ENCODE results near the gene CES2. TPM values are rescaled to one million over a fixed set of nuclear protein-coding genes. Genes with fewer than 3 reads are reported as not detected.

CES2 gene
- total RNA-seq, 1 experiment from 2014 or later, result 35.4 TPM

GRCh38 chr16:66934138-66934838 lies 1.0 kb upstream of the CES2 start, which contains the start of gene CIAO2B:
CIAO2B (minus strand) TSS chr16:66934402; CDS start chr16:66934364, 38 bp downstream.
- peak; percentile 66 for DNase-seq (ENCODE audit: low read depth, low spot score)
- peak; percentile 75; the same call in 1 of the 2 replicates for TF ChIP-seq SIN3A (IDR thresholded peaks at IDR 0.05; ENCODE audit: low read depth)
- no peak for TF ChIP-seq FOSL1 (IDR thresholded peaks at IDR 0.05; ENCODE audit: low read depth)
- no peak for TF ChIP-seq ZNF274 (IDR thresholded peaks at IDR 0.05; ENCODE audit: low read depth, low read length)
- TF ChIP-seq CTCF (IDR thresholded peaks at IDR 0.05 in 2 of 3, conservative IDR thresholded peaks at IDR 0.05 in 1 of 3; ENCODE audit: borderline replicate concordance in 1 of 3, insufficient read depth in 1 of 3, low read depth in 2 of 3, low read length in 2 of 3), result no peak
- no peak for TF ChIP-seq CEBPB (IDR thresholded peaks at IDR 0.05; ENCODE audit: low read depth)
- TF ChIP-seq MAX (IDR thresholded peaks at IDR 0.05), result peak; percentile 89
- TF ChIP-seq POLR2AphosphoS5 (IDR thresholded peaks at IDR 0.05; ENCODE audit: low read depth, low read length), result peak; percentile 87
- TF ChIP-seq ATF3 (IDR thresholded peaks at IDR 0.05), result no peak
- TF ChIP-seq REST (IDR thresholded peaks at IDR 0.05; ENCODE audit: low read depth), result no peak
- TF ChIP-seq ZFX (IDR thresholded peaks at IDR 0.05), result peak; percentile 84
- TF ChIP-seq EZH2phosphoT487 (IDR thresholded peaks at IDR 0.05; ENCODE audit: borderline replicate concordance), result no peak
- TF ChIP-seq CBX3 (IDR thresholded peaks at IDR 0.05; ENCODE audit: low read depth), result no peak
- TF ChIP-seq ZBTB33 (IDR thresholded peaks at IDR 0.05; ENCODE audit: extremely low read depth, insufficient replicate concordance, low read length), result peak; percentile 87
- TF ChIP-seq SP1 (IDR thresholded peaks at IDR 0.05; ENCODE audit: low read depth), result peak; percentile 88
- no peak for TF ChIP-seq RAD21 (IDR thresholded peaks at IDR 0.05; ENCODE audit: low read depth)
- no peak; the same call in 1 of the 2 replicates for TF ChIP-seq ELF1 (IDR thresholded peaks at IDR 0.05; ENCODE audit: borderline replicate concordance, low read depth)
- TF ChIP-seq SRF (IDR thresholded peaks at IDR 0.05; ENCODE audit: low read depth), result no peak
- no peak for TF ChIP-seq EZH2 (IDR thresholded peaks at IDR 0.05)
- peak; percentile 71 for TF ChIP-seq YY1 (IDR thresholded peaks at IDR 0.05; ENCODE audit: extremely low read depth, insufficient replicate concordance, low read depth, low read length)
- peak; percentile 86 for TF ChIP-seq POLR2A (IDR thresholded peaks at IDR 0.05; ENCODE audit: borderline replicate concordance, extremely low read depth, insufficient read depth, insufficient read length)

More at GRCh38 chr16:66934138-66934838, 1.0 kb upstream of the CES2 start, which contains the start of gene CIAO2B:
- BruUV-seq (replicated peaks), result TSS peak; percentile 68
- Histone ChIP-seq H3K4me3 (replicated peaks in 1 of 2; ENCODE audit: low read depth in 1 of 2, low read length in 2 of 2) (peak within 1 kb of the TSS; percentile 99), H3K9me2 (ENCODE audit: insufficient read depth) (no peaks in the 10 kb centered on the region), H3K4me2 (ENCODE audit: low read length) (peak within 1 kb of the TSS; percentile 97), H4K20me1 (ENCODE audit: insufficient read depth) (no peaks in the 10 kb centered on the region), H3K4me1 (ENCODE audit: control insufficient read depth in 1 of 2, insufficient read depth in 2 of 2, low read length in 2 of 2) (peaks cover 0 to 29% of the 10 kb centered on the region in 2 experiments; a peak in 3 of 4 replicates), H3K27ac (ENCODE audit: low read depth, low read length) (peak within 1 kb of the TSS; percentile 95), H3K9me3 (ENCODE audit: control insufficient read depth in 1 of 2, insufficient read depth in 1 of 2, low read depth in 1 of 2, low read length in 2 of 2) (no peaks in the 10 kb centered on the region), H2AFZ (ENCODE audit: low read depth, low read length, poor library complexity, severe bottlenecking) (no peak within 1 kb of the TSS), H3K27me3 (ENCODE audit: insufficient read depth, low read length) (no peaks in the 10 kb centered on the region), H3K79me2 (ENCODE audit: insufficient read depth, low read length) (peaks cover 60% of the 10 kb centered on the region), H3K9ac (ENCODE audit: low read length) (peak within 1 kb of the TSS; percentile 98), H3K36me3 (ENCODE audit: control insufficient read depth in 1 of 2, insufficient read depth in 2 of 2, low read length in 2 of 2) (peaks cover 5 to 21% of the 10 kb centered on the region in 2 experiments; a peak in 2 of 4 replicates)
- ChIA-PET RAD21 (ENCODE audit: low non-redundant PET in 1 of 2, low total read pairs in 2 of 2, uncharacterized antibody in 2 of 2, unreplicated experiment in 2 of 2) (no interaction called here), CTCF (no interaction called here), POLR2A (no interaction called here)
- peak; percentile 83 for ATAC-seq
- intact Hi-C loops (cut with micrococcal nuclease), result no loop called here

Data from HCT116 (cell line).